GM18870 (cell line): ENCODE measurements around the gene ANXA2.
A peak's percentile ranks its signal among the peaks of the same experiment; 100 is the strongest.
"Not testable (repeated sequence)": the region's sequence is repeated elsewhere in the genome, so short reads cannot be mapped to it uniquely, and the experiment has no call there.

Source experiments
- ATAC-seq: cut with Tn5 transposase; IDR thresholded peaks from one replicate; pipeline ENCODE4 v1.9.1; 2021; ENCODE audit warnings: moderate library complexity; ENCODE audit not compliant: unreplicated experiment

The ANXA2 gene

GRCh38 chr15:60411774-60412425 is 14.1 kb upstream of the ANXA2 start:
- no peak for ATAC-seq

- ATAC-seq: not testable (repeated sequence)
Measured at GRCh38 chr15:60410350-60410749, 12.6 kb upstream of the ANXA2 start.

GRCh38 chr15:60408463-60408981 is 10.7 kb upstream of the ANXA2 start:
- no peak for ATAC-seq

- no peak for ATAC-seq
Measured at GRCh38 chr15:60407415-60407805, 9.6 kb upstream of the ANXA2 start.

- ATAC-seq: no peak
Measured at GRCh38 chr15:60406513-60407414, 9.0 kb upstream of the ANXA2 start.

GRCh38 chr15:60405399-60405798 is 7.6 kb upstream of the ANXA2 start:
- no peak for ATAC-seq

- not testable (repeated sequence) for ATAC-seq
Measured at GRCh38 chr15:60404351-60404750, 6.6 kb upstream of the ANXA2 start.

- ATAC-seq: no peak
Measured at GRCh38 chr15:60400944-60401343, 3.2 kb upstream of the ANXA2 start.

- ATAC-seq: no peak
Measured at GRCh38 chr15:60399931-60400330, 2.1 kb upstream of the ANXA2 start.

- ATAC-seq: no peak
Measured at GRCh38 chr15:60399246-60399915, 1.6 kb upstream of the ANXA2 start.

GRCh38 chr15:60396958-60397771 is 621 bp downstream of the ANXA2 start:
- ATAC-seq: peak; percentile 78

- no peak for ATAC-seq
Measured at GRCh38 chr15:60396560-60396957, 1.2 kb downstream of the ANXA2 start.

- no peak for ATAC-seq
Measured at GRCh38 chr15:60396100-60396499, 1.7 kb downstream of the ANXA2 start.

- ATAC-seq: no peak
Measured at GRCh38 chr15:60395276-60396011, 2.3 kb downstream of the ANXA2 start.

- no peak for ATAC-seq
Measured at GRCh38 chr15:60394689-60395097, 3.1 kb downstream of the ANXA2 start.

GRCh38 chr15:60392986-60393790 is 4.6 kb downstream of the ANXA2 start:
- no peak for ATAC-seq

- ATAC-seq: no peak
Measured at GRCh38 chr15:60392601-60392985, 5.2 kb downstream of the ANXA2 start.

GRCh38 chr15:60391722-60392315 is 6.0 kb downstream of the ANXA2 start:
- ATAC-seq: no peak
